ENCODE data around the gene ACAN. TPM values are rescaled to one million over a fixed set of nuclear protein-coding genes. Genes with fewer than 3 reads are reported as not detected.

ACAN gene
- polyA plus RNA-seq, 1 of the 3 experiments (the other 2 are of a cell fraction), result not detected

- CTCF ChIA-PET, result no interaction called here
- TF ChIP-seq TAF1 (IDR thresholded peaks at IDR 0.05; ENCODE audit: borderline replicate concordance, low read depth, low read length) (no peak), RAD21 (IDR thresholded peaks at IDR 0.05; ENCODE audit: low read length) (no peak), RCOR1 (IDR thresholded peaks at IDR 0.05; ENCODE audit: low read length) (no peak), USF1 (IDR thresholded peaks at IDR 0.05; ENCODE audit: borderline replicate concordance, low read depth) (no peak), EZH2phosphoT487 (IDR thresholded peaks at IDR 0.05; ENCODE audit: borderline replicate concordance, low read depth) (no peak), MAX (IDR thresholded peaks at IDR 0.05; ENCODE audit: low read depth) (no peak), CHD2 (IDR thresholded peaks at IDR 0.05; ENCODE audit: low read length, partially characterized antibody) (no peak), TCF12 (IDR thresholded peaks at IDR 0.05) (no peak), FOXM1 (IDR thresholded peaks at IDR 0.05; ENCODE audit: low read depth) (no peak), RFX5 (IDR thresholded peaks at IDR 0.05; ENCODE audit: low read length) (no peak), EP300 (IDR thresholded peaks at IDR 0.05; ENCODE audit: borderline replicate concordance in 1 of 2, low read depth in 1 of 2, low read length in 1 of 2) (no peak)
- H4K20me1 ChIP-seq (ENCODE audit: insufficient read depth), result no peaks in the 10 kb centered on the region
Measured at GRCh38 chr15:88812133-88812532, 8.9 kb downstream of the ACAN start.

GRCh38 chr15:88813960-88814359 lies 10.7 kb downstream of the ACAN start:
- no peak for DNase-seq
- CTCF ChIA-PET, result interaction anchor here (0.5 to 1.2 kb wide), 2 partner anchors 37 to 157 kb away, joined by 3 read pairs; no protein-coding TSS in a partner anchor
- no peaks in the 10 kb centered on the region; the same call in 1 of the 2 replicates for H3K27me3 ChIP-seq (ENCODE audit: insufficient read depth)
- H2AFZ ChIP-seq (ENCODE audit: low read depth), result no peak overlapping the region
- H3K4me3 ChIP-seq (ENCODE audit: low read depth in 2 of 2, low read length in 1 of 2), result no peak overlapping the region
- TF ChIP-seq EZH2phosphoT487 (IDR thresholded peaks at IDR 0.05; ENCODE audit: borderline replicate concordance, low read depth) (no peak), IRF3 (IDR thresholded peaks at IDR 0.05; ENCODE audit: low read depth, low read length) (no peak), NFIC (IDR thresholded peaks at IDR 0.05; ENCODE audit: borderline replicate concordance) (no peak), USF1 (IDR thresholded peaks at IDR 0.05; ENCODE audit: borderline replicate concordance, low read depth) (no peak)
- H4K20me1 ChIP-seq (ENCODE audit: insufficient read depth), result no peaks in the 10 kb centered on the region
- POLR2A ChIA-PET, result no interaction called here
- H3K27ac ChIP-seq (ENCODE audit: low read depth in 2 of 2, low read length in 1 of 2), result no peak overlapping the region
- no peaks in the 10 kb centered on the region for H3K9me3 ChIP-seq
- no peaks in the 10 kb centered on the region for H3K79me2 ChIP-seq (ENCODE audit: insufficient read depth)
- H3F3A ChIP-seq (replicated peaks; ENCODE audit: insufficient read depth), result no peaks in the 10 kb centered on the region
- no peaks in the 10 kb centered on the region for H3K9me2 ChIP-seq
- H3K4me1 ChIP-seq (ENCODE audit: control insufficient read depth in 1 of 2, insufficient read depth in 2 of 2, low read depth in 1 of 2, low read length in 1 of 2), result no peaks in the 10 kb centered on the region; a peak in 1 of 4 replicates
- no peak overlapping the region for H3K9ac ChIP-seq
- no peaks in the 10 kb centered on the region for H3K36me3 ChIP-seq (replicated peaks in 1 of 2; ENCODE audit: control insufficient read depth in 1 of 2, insufficient read depth in 2 of 2, low read length in 1 of 2)
- WGBS (ENCODE audit: low lambda C conversion rate), result 21% methylated on average over 4 of the region's 4 CpGs
- H3K4me2 ChIP-seq, result no peak overlapping the region

More at GRCh38 chr15:88812133-88812532, 8.9 kb downstream of the ACAN start:
- Histone ChIP-seq H3K9me3 (no peaks in the 10 kb centered on the region), H3K4me3 (ENCODE audit: low read depth in 2 of 2, low read length in 1 of 2) (no peak overlapping the region), H3K36me3 (replicated peaks in 1 of 2; ENCODE audit: control insufficient read depth in 1 of 2, insufficient read depth in 2 of 2, low read length in 1 of 2) (no peaks in the 10 kb centered on the region), H3K27ac (ENCODE audit: low read depth in 2 of 2, low read length in 1 of 2) (no peak overlapping the region), H2AFZ (ENCODE audit: low read depth) (no peak overlapping the region), H3K4me1 (ENCODE audit: control insufficient read depth in 1 of 2, insufficient read depth in 2 of 2, low read depth in 1 of 2, low read length in 1 of 2) (no peaks in the 10 kb centered on the region; a peak in 1 of 4 replicates), H3K27me3 (ENCODE audit: insufficient read depth) (no peaks in the 10 kb centered on the region; the same call in 1 of the 2 replicates), H3F3A (replicated peaks; ENCODE audit: insufficient read depth) (no peaks in the 10 kb centered on the region), H3K79me2 (ENCODE audit: insufficient read depth) (no peaks in the 10 kb centered on the region), H3K9me2 (no peaks in the 10 kb centered on the region), H3K9ac (no peak overlapping the region), H3K4me2 (no peak overlapping the region)
- POLR2A ChIA-PET, result no interaction called here
- DNase-seq, result no peak
- 16% methylated on average over 4 of the region's 4 CpGs for whole genome bisulfite sequencing (ENCODE audit: low lambda C conversion rate)

All from SK-N-SH (cell line).